IMR-90 (cell line): ENCODE results near the gene SYT10.

ENCODE experiments used
- BHLHE40 ChIP-seq: fragments of 150-350 bp; IDR thresholded peaks from 2 replicates; pipeline ENCODE4 v1.6.1; 2016; ENCODE audit warnings: mild to moderate bottlenecking, low read depth, low read length
- CTCF ChIP-seq: conservative IDR thresholded peaks from 2 replicates; pipeline ENCODE4 v1.5.1; 2012; ENCODE audit warnings: mild to moderate bottlenecking, low read depth, low read length, improper control_type of control experiment
- MAZ ChIP-seq: IDR thresholded peaks from 2 replicates; pipeline ENCODE4 v1.6.1; 2012; ENCODE audit warnings: low read depth, mild to moderate bottlenecking, low read length, improper control_type of control experiment, moderate library complexity, borderline replicate concordance
- MXI1 ChIP-seq: IDR thresholded peaks from 2 replicates; pipeline ENCODE4 v1.6.1; 2012; ENCODE audit warnings: low read depth, mild to moderate bottlenecking, low read length, moderate library complexity, borderline replicate concordance
- NFE2L2 ChIP-seq: fragments of 150-350 bp; IDR thresholded peaks from 2 replicates; pipeline ENCODE4 v1.6.1; 2016; ENCODE audit warnings: low read depth, mild to moderate bottlenecking, low read length
- POLR2A ChIP-seq: IDR thresholded peaks from 2 replicates; pipeline ENCODE4 v1.6.1; 2012; ENCODE audit warnings: mild to moderate bottlenecking, low read depth, low read length
- RFX5 ChIP-seq: IDR thresholded peaks from 2 replicates; pipeline ENCODE4 v1.8.0; 2012; ENCODE audit warnings: low read depth, mild to moderate bottlenecking, low read length, moderate library complexity

GRCh38 chr12:33439587-33440011 is at the start of gene SYT10:
- TF ChIP-seq CTCF (no peak), MXI1 (no peak), BHLHE40 (no peak), MAZ (no peak), NFE2L2 (no peak), POLR2A (no peak), RFX5 (no peak)
